ENCODE data around the gene UQCRC1.

UQCRC1 gene

GRCh38 chr3:48599077-48599501, 10.4 kb downstream of the UQCRC1 start:
- no peak for DNase-seq (ENCODE audit: low read depth, low spot score)

- no peak for DNase-seq (ENCODE audit: low read depth, low spot score)
These were observed 10.9 kb downstream of the UQCRC1 start for GRCh38 chr3:48598323-48599076.

- no peak for DNase-seq (ENCODE audit: low read depth, low spot score)
These were observed 12.0 kb downstream of the UQCRC1 start for GRCh38 chr3:48597408-48597800.

GRCh38 chr3:48596676-48597407, 12.6 kb downstream of the UQCRC1 start:
- no peak for DNase-seq (ENCODE audit: low read depth, low spot score)

- DNase-seq (ENCODE audit: low read depth, low spot score), result no peak
These were observed 13.3 kb downstream of the UQCRC1 start for GRCh38 chr3:48596157-48596556.

GRCh38 chr3:48595526-48596121, 13.8 kb downstream of the UQCRC1 start:
- DNase-seq (ENCODE audit: low read depth, low spot score), result peak; percentile 54

GRCh38 chr3:48595075-48595525, 14.3 kb downstream of the UQCRC1 start, which contains the start of gene COL7A1:
TSS of gene COL7A1 (minus strand) at chr3:48595329. CDS start at chr3:48595159, 170 bp downstream.
- no peak for DNase-seq (ENCODE audit: low read depth, low spot score)

GRCh38 chr3:48594417-48595049, 14.9 kb downstream of the UQCRC1 start:
- DNase-seq (ENCODE audit: low read depth, low spot score), result no peak

GRCh38 chr3:48593337-48593736, 16.1 kb downstream of the UQCRC1 start:
- no peak for DNase-seq (ENCODE audit: low read depth, low spot score)

- no peak for DNase-seq (ENCODE audit: low read depth, low spot score)
These were observed 16.8 kb downstream of the UQCRC1 start for GRCh38 chr3:48592519-48593087.

GRCh38 chr3:48591886-48592518, 17.4 kb downstream of the UQCRC1 start:
- no peak for DNase-seq (ENCODE audit: low read depth, low spot score)

GRCh38 chr3:48591436-48591835, 18.0 kb downstream of the UQCRC1 start:
- DNase-seq (ENCODE audit: low read depth, low spot score), result no peak

- no peak for DNase-seq (ENCODE audit: low read depth, low spot score)
These were observed 21.2 kb downstream of the UQCRC1 start for GRCh38 chr3:48588230-48588629.

- no peak for DNase-seq (ENCODE audit: low read depth, low spot score)
These were observed 21.8 kb downstream of the UQCRC1 start for GRCh38 chr3:48587686-48588085.

GRCh38 chr3:48585411-48585810, 24.0 kb downstream of the UQCRC1 start:
- no peak for DNase-seq (ENCODE audit: low read depth, low spot score)

GRCh38 chr3:48584836-48585235, 24.6 kb downstream of the UQCRC1 start:
- DNase-seq (ENCODE audit: low read depth, low spot score), result no peak

GRCh38 chr3:48581621-48582481, 27.6 kb downstream of the UQCRC1 start:
- no peak for DNase-seq (ENCODE audit: low read depth, low spot score)

GRCh38 chr3:48576647-48577046, 32.8 kb downstream of the UQCRC1 start:
- no peak for DNase-seq (ENCODE audit: low read depth, low spot score)

GRCh38 chr3:48575366-48575765, 34.1 kb downstream of the UQCRC1 start:
- DNase-seq (ENCODE audit: low read depth, low spot score), result no peak

GRCh38 chr3:48573973-48574585, 35.4 kb downstream of the UQCRC1 start:
- DNase-seq (ENCODE audit: low read depth, low spot score), result no peak

All from iPS DF 19.7 (cell line).